Stimulated activated memory B cell treated with anti-CD40 and anti-IgM and Interleukin-4, amounts not matched to agents 10 μg/mL and 1 μg/mL and 100 μg/mL, for 72 hours (primary cell): ENCODE data around the gene ARL8A.
"Not testable (repeated sequence)": the region's sequence is repeated elsewhere in the genome, so short reads cannot be mapped to it uniquely, and the experiment has no call there.

Source experiments
- ATAC-seq: fragments of 150-1000 bp; cut with Tn5 transposase; 2 replicates; pipeline ENCODE4 v1.10.0; 2021
- H3K27ac Mint-ChIP-seq: one replicate; pipeline ENCODE4 v1.8.0; 2022; ENCODE audit warnings: mild to moderate bottlenecking, mixed read lengths
- H3K27me3 Mint-ChIP-seq: one replicate; pipeline ENCODE4 v1.8.0; 2022; ENCODE audit warnings: mixed read lengths
- H3K36me3 Mint-ChIP-seq: one replicate; pipeline ENCODE4 v1.8.0; 2022; ENCODE audit warnings: mixed read lengths
- H3K4me1 Mint-ChIP-seq: one replicate; pipeline ENCODE4 v1.8.0; 2022; ENCODE audit warnings: mixed read lengths
- H3K4me3 Mint-ChIP-seq: one replicate; pipeline ENCODE4 v1.8.0; 2022; ENCODE audit warnings: mild to moderate bottlenecking, moderate library complexity, mixed read lengths
- H3K9me3 Mint-ChIP-seq: one replicate; pipeline ENCODE4 v1.8.0; 2022; ENCODE audit warnings: mixed read lengths

ARL8A gene

GRCh38 chr1:202144402-202145067 lies at the start of gene ARL8A:
TSS of gene ARL8A (minus strand) at chr1:202144737. CDS start at chr1:202144572, 165 bp downstream.
- Mint-ChIP-seq H3K36me3 (peaks cover 8% of the 10 kb centered on the region), H3K4me3 (peak within 1 kb of the TSS; percentile 97), H3K9me3 (no peaks in the 10 kb centered on the region), H3K27ac (peak within 1 kb of the TSS; percentile 94), H3K4me1 (peaks cover 27% of the 10 kb centered on the region), H3K27me3 (no peaks in the 10 kb centered on the region)
- ATAC-seq, result peak; percentile 84

GRCh38 chr1:202194328-202194648 lies 49.8 kb upstream of the ARL8A start:
- Mint-ChIP-seq H3K4me1 (peaks cover 23% of the 10 kb centered on the region), H3K36me3 (no peaks in the 10 kb centered on the region), H3K4me3 (no peak overlapping the region), H3K27ac (no peak overlapping the region), H3K9me3 (no peaks in the 10 kb centered on the region), H3K27me3 (peaks cover 79% of the 10 kb centered on the region)
- no peak for ATAC-seq

- peak within 1 kb of the TSS; percentile 43 for H3K4me3 Mint-ChIP-seq
- H3K27ac Mint-ChIP-seq, result no peak within 1 kb of the TSS
- no peaks in the 10 kb centered on the region for H3K36me3 Mint-ChIP-seq
- peak; percentile 24 for ATAC-seq
- peaks cover 19% of the 10 kb centered on the region for H3K4me1 Mint-ChIP-seq
- H3K27me3 Mint-ChIP-seq, result peaks cover 79% of the 10 kb centered on the region
- H3K9me3 Mint-ChIP-seq, result no peaks in the 10 kb centered on the region
These were observed 49.2 kb upstream of the ARL8A start, which contains the start of gene LGR6 for GRCh38 chr1:202193614-202194327. TSS of gene LGR6 (plus strand) at chr1:202193799. CDS start at chr1:202193990, 191 bp downstream.

GRCh38 chr1:202192770-202193613 lies 48.5 kb upstream of the ARL8A start:
- peak; percentile 60 for ATAC-seq
- H3K9me3 Mint-ChIP-seq, result no peaks in the 10 kb centered on the region
- H3K27me3 Mint-ChIP-seq, result peaks cover 78% of the 10 kb centered on the region
- peak overlapping the region; percentile 43 for H3K4me3 Mint-ChIP-seq
- H3K27ac Mint-ChIP-seq, result no peak overlapping the region
- H3K4me1 Mint-ChIP-seq, result peaks cover 19% of the 10 kb centered on the region
- H3K36me3 Mint-ChIP-seq, result no peaks in the 10 kb centered on the region

GRCh38 chr1:202191391-202191790 lies 46.9 kb upstream of the ARL8A start:
- peaks cover 78% of the 10 kb centered on the region for H3K27me3 Mint-ChIP-seq
- H3K36me3 Mint-ChIP-seq, result not testable (repeated sequence)

GRCh38 chr1:202189918-202190715 lies 45.6 kb upstream of the ARL8A start:
- no peaks in the 10 kb centered on the region for H3K36me3 Mint-ChIP-seq
- no peaks in the 10 kb centered on the region for H3K9me3 Mint-ChIP-seq
- ATAC-seq, result no peak
- H3K4me3 Mint-ChIP-seq, result no peak overlapping the region
- H3K4me1 Mint-ChIP-seq, result peaks cover 18% of the 10 kb centered on the region
- H3K27ac Mint-ChIP-seq, result no peak overlapping the region
- H3K27me3 Mint-ChIP-seq, result peaks cover 76% of the 10 kb centered on the region

More at GRCh38 chr1:202191391-202191790, 46.9 kb upstream of the ARL8A start:
- H3K4me1 Mint-ChIP-seq, result peaks cover 19% of the 10 kb centered on the region
- H3K27ac Mint-ChIP-seq, ATAC-seq, H3K4me3 Mint-ChIP-seq, H3K9me3 Mint-ChIP-seq: not testable (repeated sequence)

GRCh38 chr1:202189001-202189790 lies 44.7 kb upstream of the ARL8A start:
- Mint-ChIP-seq H3K9me3 (no peaks in the 10 kb centered on the region), H3K4me3 (no peak overlapping the region), H3K27me3 (peaks cover 76% of the 10 kb centered on the region), H3K27ac (no peak overlapping the region), H3K36me3 (no peaks in the 10 kb centered on the region), H3K4me1 (peaks cover 15% of the 10 kb centered on the region)
- ATAC-seq, result peak; percentile 69

- no peak overlapping the region for H3K4me3 Mint-ChIP-seq
- no peaks in the 10 kb centered on the region for H3K36me3 Mint-ChIP-seq
- H3K9me3 Mint-ChIP-seq, result no peaks in the 10 kb centered on the region
- H3K4me1 Mint-ChIP-seq, result peaks cover 6% of the 10 kb centered on the region
- H3K27ac Mint-ChIP-seq, result no peak overlapping the region
- no peak for ATAC-seq
- H3K27me3 Mint-ChIP-seq, result peaks cover 75% of the 10 kb centered on the region
These were observed 43.3 kb upstream of the ARL8A start for GRCh38 chr1:202187697-202188407.

- Mint-ChIP-seq H3K27ac (no peak overlapping the region), H3K4me3 (no peak overlapping the region)
- ATAC-seq, result no peak
These were observed 42.6 kb upstream of the ARL8A start for GRCh38 chr1:202187041-202187671.

GRCh38 chr1:202186327-202186726 lies 41.8 kb upstream of the ARL8A start:
- no peaks in the 10 kb centered on the region for H3K9me3 Mint-ChIP-seq
- H3K36me3 Mint-ChIP-seq, result no peaks in the 10 kb centered on the region
- ATAC-seq, result no peak
- no peak overlapping the region for H3K4me3 Mint-ChIP-seq
- H3K27ac Mint-ChIP-seq, result no peak overlapping the region
- peaks cover 65% of the 10 kb centered on the region for H3K27me3 Mint-ChIP-seq
- H3K4me1 Mint-ChIP-seq, result peaks cover 6% of the 10 kb centered on the region

More at GRCh38 chr1:202187041-202187671, 42.6 kb upstream of the ARL8A start:
- peaks cover 6% of the 10 kb centered on the region for H3K4me1 Mint-ChIP-seq
- H3K36me3 Mint-ChIP-seq, result no peaks in the 10 kb centered on the region
- H3K27me3 Mint-ChIP-seq, result peaks cover 68% of the 10 kb centered on the region
- H3K9me3 Mint-ChIP-seq, result no peaks in the 10 kb centered on the region

GRCh38 chr1:202184750-202185460 lies 40.4 kb upstream of the ARL8A start:
- Mint-ChIP-seq H3K4me3 (no peak overlapping the region), H3K27me3 (peaks cover 60% of the 10 kb centered on the region), H3K9me3 (no peaks in the 10 kb centered on the region), H3K36me3 (no peaks in the 10 kb centered on the region), H3K4me1 (peaks cover 13% of the 10 kb centered on the region), H3K27ac (no peak overlapping the region)
- ATAC-seq, result peak; percentile 42

GRCh38 chr1:202182040-202182877 lies 37.7 kb upstream of the ARL8A start:
- Mint-ChIP-seq H3K9me3 (no peaks in the 10 kb centered on the region), H3K27me3 (peaks cover 48% of the 10 kb centered on the region), H3K4me1 (peaks cover 24% of the 10 kb centered on the region), H3K4me3 (no peak overlapping the region), H3K27ac (no peak overlapping the region), H3K36me3 (no peaks in the 10 kb centered on the region)
- ATAC-seq, result no peak
